Measurements from ENCODE around the gene NME5. TPM values are rescaled to one million over a fixed set of nuclear protein-coding genes. Genes with fewer than 3 reads are reported as not detected.

Gene NME5
- total RNA-seq, 1 experiment from 2014 or later = 3.1 TPM

Other genes with a start within 250 kb of the NME5 start
- gene PKD2L2, start 250.0 kb downstream of the NME5 start, total RNA-seq (2021; ENCODE audit: unreplicated experiment) = not detected
- gene FAM13B, start 106.3 kb downstream of the NME5 start, total RNA-seq (2021; ENCODE audit: unreplicated experiment) = 13.6 TPM
- gene WNT8A, start 55.4 kb downstream of the NME5 start, total RNA-seq (2021; ENCODE audit: unreplicated experiment) = not detected
- gene BRD8, start 39.2 kb upstream of the NME5 start, total RNA-seq (2021; ENCODE audit: unreplicated experiment) = 80.8 TPM
- gene KIF20A, start 39.7 kb upstream of the NME5 start, total RNA-seq (2021; ENCODE audit: unreplicated experiment) = 74.2 TPM
- 40.0 TPM for gene CDC23, start 73.9 kb upstream of the NME5 start, total RNA-seq (2021; ENCODE audit: unreplicated experiment)
- gene GFRA3, start 135.2 kb upstream of the NME5 start, total RNA-seq (2021; ENCODE audit: unreplicated experiment) = not detected
- gene CDC25C, start 192.4 kb upstream of the NME5 start, total RNA-seq (2021; ENCODE audit: unreplicated experiment) = 19.3 TPM
- gene FAM53C, start 198.8 kb upstream of the NME5 start, total RNA-seq (2021; ENCODE audit: unreplicated experiment) = 36.4 TPM
- 65.1 TPM for gene KDM3B, start 213.3 kb upstream of the NME5 start, total RNA-seq (2021; ENCODE audit: unreplicated experiment)

All from HCT116 (cell line).